ENCODE data around the gene EXOC3L2. TPM values are rescaled to one million over a fixed set of nuclear protein-coding genes. Genes with fewer than 3 reads are reported as not detected.
A peak's percentile ranks its signal among the peaks of the same experiment; 100 is the strongest.

EXOC3L2 gene
- total RNA-seq, 2 donors from 2014 or later = 1.9 to 2.6 TPM

DNA sequence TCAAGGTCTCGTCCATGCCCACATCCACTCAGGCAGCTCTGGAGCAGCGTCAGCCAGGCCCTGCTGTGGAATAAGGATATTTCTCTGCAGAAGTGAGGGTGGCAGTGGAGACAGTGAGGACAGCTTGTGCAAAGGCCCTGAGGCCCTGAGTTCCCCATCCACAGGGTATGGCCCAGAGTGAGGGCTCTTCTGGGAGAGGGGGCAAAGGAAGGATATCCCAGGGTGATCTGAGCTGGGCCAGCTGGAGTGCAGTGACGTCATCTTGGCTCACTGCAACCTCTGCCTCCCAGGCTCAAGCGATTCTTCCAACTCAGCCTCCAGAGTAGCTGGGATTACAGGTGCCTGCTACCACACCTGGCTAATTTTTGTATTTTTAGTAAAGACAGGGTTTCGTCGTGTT lies 17.4 kb upstream of the EXOC3L2 start:
- no peak for ATAC-seq
- intact Hi-C loops (cut with DNase I) = no loop called here
- no peak for DNase-seq

- ATAC-seq (no peak), DNase-seq (no peak)
- intact Hi-C loops (cut with DNase I) = no loop called here
Observed at GRCh38 chr19:45258862-45259261, 13.7 kb upstream of the EXOC3L2 start.

- no peak for DNase-seq
- no peak for ATAC-seq
- intact Hi-C loops (cut with DNase I) = no loop called here
Observed at GRCh38 chr19:45256836-45257235, 11.6 kb upstream of the EXOC3L2 start.

DNA sequence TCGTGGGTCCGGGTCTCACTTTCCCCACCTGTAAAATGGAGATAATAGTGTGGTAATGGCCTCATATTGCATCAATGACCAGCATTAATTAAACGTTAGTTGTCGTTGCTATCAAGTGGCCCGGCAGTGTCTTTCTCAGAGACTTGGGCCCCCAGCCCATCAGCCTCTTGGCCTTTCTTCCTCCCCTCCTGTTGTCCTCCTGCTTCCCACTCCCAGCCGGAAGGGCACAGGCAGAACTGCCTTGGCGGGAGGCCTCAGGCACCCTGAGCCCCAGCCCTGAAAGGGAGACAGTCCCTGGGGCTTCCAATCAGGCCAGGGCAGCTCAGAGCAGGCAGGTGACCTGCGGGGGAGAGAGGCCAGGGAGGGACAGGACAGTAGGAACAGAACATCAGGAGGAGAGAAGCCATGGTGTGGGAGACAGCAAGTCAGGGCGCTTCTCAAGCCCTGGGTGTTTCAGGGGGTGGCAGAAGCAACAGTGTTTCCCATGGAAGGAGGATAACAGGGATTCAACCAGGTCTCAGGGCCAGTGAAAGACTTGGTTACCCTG lies 10.5 kb upstream of the EXOC3L2 start:
- intact Hi-C loops (cut with DNase I) = no loop called here
- no peak for ATAC-seq
- DNase-seq = no peak

DNA sequence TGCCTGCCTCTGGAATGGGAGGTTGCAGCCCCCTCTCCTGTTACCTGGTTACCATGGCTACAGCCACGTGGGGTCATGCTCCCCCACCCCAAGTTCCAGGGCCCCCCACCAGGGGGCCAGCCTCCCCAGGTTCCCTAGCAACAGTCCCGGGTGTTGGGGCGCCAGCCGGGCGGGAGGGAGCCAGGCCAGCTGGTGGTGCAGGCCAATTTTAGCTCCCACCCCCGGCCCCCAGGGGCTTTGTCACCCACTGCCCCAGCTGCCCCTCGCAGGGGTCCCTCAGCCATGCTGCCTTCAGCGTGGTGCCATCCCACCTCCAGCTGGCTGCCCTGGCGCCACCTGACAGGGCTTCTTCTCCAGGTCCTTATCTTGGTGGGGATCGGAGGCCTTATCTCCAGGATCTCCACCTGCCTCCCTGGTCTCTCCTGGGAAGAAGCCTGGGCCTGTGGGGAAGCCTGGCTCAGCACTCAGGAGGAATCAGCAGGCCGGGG lies 8.9 kb upstream of the EXOC3L2 start:
- DNase-seq (no peak), ATAC-seq (no peak)
- intact Hi-C loops (cut with DNase I) = no loop called here

DNA sequence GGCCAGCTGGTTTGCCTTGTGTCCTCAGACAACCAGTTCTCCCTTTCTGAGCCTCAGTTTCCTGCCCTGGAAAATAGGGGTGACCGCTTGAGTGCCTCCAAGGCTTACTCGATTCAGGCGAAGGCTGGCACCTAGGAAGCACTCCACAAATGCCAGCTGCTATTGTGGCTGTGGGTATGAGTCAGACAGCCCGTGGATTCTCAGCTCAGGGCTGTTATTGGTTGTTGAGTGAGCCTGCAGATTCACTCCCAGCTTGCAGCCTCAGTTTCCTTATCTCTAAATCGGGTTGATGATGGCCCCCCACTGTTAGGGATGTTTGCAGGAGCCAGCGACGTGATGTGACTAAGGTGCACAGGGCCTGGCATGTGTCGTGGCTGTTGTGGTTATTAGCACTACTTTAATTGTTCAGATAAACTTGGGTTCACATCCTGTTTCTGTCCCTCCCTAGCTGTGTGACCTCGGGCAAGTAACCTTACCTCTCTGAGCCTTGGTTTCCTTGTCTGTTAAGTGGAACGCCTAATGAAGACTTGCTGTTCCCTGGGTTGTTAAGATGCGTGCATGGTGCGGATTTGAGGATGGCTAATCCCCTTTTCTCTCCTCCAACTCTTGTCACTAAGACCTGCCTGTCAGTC lies 8.3 kb upstream of the EXOC3L2 start:
- no peak for DNase-seq
- intact Hi-C loops (cut with DNase I) = no loop called here
- no peak for ATAC-seq

DNA sequence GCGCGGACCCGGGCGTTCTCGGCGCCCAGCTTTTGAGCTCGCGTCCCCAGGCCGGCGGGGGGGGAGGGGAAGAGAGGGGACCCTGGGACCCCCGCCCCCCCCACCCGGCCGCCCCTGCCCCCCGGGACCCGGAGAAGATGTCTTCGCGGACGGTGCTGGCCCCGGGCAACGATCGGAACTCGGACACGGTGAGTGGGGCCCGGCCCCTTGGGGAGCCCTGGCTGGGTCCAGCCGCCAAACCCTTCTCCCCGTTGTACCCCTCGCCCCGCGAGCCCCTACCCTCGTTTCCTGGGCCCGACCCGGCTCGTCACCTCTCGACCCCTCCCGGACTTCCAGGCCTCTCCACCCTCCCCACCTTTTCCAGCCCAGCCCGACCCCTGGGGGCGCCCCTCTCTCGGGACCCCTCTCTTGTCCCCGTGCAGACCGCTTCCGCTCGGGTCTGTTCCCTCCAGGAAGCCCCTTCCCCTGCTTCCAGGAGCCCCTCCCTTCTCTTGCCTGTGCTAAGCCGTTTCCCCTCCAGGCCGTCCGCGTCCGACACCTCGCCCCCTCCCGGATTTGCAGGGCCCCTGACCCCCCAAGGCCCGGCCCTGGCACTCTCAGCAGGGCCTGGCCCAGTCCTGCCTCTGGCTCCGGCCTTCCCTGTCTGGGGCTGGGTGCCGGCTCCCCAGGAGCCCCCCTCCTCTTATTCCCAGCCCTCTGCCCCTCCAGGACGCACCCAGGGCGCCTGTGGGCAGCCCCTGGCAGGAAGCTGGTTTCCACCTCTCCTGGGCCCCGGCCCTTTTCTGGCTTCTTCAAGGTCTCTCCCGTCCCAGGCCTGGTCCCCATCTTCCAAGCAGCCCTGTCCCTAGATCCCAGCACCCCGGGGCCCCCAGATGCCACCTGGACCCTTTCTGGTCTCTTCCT lies 6.5 kb upstream of the EXOC3L2 start:
- ATAC-seq = peak; percentile 18 to 53
- intact Hi-C loops (cut with DNase I) = no loop called here
- DNase-seq = no peak

GRCh38 chr19:45250832-45251451 lies 5.7 kb upstream of the EXOC3L2 start, which contains the start of gene MARK4:
MARK4 (plus strand) TSS chr19:45251271; CDS start chr19:45251589, 318 bp downstream.
- ATAC-seq = peak; percentile 81 to 88
- DNase-seq = peak; percentile 61
- intact Hi-C loops (cut with DNase I) = no loop called here

- intact Hi-C loops (cut with DNase I) = no loop called here
- ATAC-seq (peak in 1 of 2 donors; percentile 8), DNase-seq (no peak)
Observed at GRCh38 chr19:45250216-45250831, 5.1 kb upstream of the EXOC3L2 start.

DNA sequence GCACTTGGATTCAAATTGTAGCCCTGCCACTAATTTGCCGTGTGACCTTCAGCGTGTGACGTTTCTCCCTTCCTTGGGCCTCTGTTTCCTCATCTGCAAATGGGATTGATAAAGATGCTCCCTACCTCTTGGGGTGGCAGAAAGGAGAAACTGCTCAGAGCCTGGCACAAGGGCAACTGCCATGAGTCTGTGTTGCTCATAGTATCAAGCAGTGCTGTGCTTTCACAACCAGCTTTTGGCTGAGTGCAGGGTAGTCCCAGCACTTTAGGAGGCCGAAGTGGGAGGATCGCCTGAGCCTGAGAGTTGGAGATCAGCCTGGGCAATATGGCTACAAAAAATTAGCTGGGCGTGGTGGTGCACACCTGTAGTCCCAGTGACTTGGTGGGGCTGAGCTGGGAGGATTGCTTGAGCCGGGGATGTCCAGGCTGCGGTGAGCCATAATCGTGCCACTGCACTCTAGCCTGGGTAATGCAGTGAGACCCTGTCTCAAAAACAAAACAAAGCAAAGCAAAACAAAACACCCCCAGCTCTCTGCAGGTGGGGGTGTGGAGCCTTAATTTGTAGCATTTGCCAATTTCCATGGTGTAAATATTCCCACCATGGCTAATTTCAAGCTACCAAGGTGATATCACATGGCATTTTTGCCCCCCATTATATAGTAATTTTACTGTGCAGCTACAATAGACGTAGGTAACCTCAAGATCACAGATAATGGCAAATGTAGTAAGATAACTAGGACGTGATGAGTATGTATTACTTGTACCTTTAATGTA lies 4.2 kb upstream of the EXOC3L2 start:
- intact Hi-C loops (cut with DNase I) = loop anchor here in 1 of 2 donors (10.0 kb wide), 1 partner anchor 85 kb away; no protein-coding TSS in a partner anchor
- DNase-seq = no peak

DNA sequence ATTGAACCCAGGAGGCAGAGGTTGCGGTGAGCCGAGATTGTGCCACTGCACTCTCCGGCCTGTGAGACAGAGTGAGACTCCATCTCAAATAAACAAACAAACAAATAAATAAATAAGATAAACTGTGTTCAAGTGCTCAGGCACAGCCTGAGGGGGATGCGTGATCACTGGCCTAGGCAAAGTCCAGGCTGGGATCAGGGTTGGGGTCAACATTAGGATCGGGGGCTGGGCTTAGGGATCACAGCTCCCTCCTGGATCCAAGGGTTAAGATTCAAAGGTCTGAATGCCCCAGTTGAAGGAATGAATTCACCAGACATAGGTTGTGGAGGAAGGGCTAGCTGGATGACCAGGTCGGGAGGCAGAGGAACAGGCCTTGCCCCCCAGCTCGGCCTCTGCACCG lies 1.9 kb upstream of the EXOC3L2 start:
- ATAC-seq (no peak), DNase-seq (no peak)
- intact Hi-C loops (cut with DNase I) = loop anchor here in 1 of 2 donors (10.0 kb wide), 1 partner anchor 88 kb away; no protein-coding TSS in a partner anchor

More for the DNA sequence above, 4.2 kb upstream of the EXOC3L2 start:
- ATAC-seq = no peak

DNA sequence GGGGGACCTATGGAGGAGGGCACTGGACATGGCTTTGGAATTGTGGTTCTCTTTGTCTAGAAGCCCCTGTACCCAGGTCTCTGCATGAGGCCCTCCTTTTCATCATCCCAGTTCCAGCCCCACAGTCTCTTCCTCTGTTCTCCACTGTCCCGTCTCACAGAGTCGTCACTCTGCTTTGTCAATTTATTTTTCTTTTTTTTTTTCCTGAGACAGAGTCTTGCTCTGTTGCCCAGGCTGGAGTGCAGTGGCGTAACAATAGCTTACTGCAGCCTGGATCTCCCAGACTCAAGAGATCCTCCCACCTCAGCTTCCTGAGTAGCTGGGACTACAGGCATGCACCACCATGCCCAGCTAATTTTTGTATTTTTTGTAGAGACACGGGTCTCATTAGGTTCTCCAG lies 619 bp upstream of the EXOC3L2 start:
- intact Hi-C loops (cut with DNase I) = loop anchor here in 1 of 2 donors (10.0 kb wide), 1 partner anchor 89 kb away; no protein-coding TSS in a partner anchor
- DNase-seq = no peak
- no peak for ATAC-seq

GRCh38 chr19:45244133-45244794 lies 943 bp downstream of the EXOC3L2 start:
- no peak for ATAC-seq
- intact Hi-C loops (cut with DNase I) = loop anchor here in 1 of 2 donors (10.0 kb wide), 1 partner anchor 91 kb away; no protein-coding TSS in a partner anchor
- DNase-seq = no peak

DNA sequence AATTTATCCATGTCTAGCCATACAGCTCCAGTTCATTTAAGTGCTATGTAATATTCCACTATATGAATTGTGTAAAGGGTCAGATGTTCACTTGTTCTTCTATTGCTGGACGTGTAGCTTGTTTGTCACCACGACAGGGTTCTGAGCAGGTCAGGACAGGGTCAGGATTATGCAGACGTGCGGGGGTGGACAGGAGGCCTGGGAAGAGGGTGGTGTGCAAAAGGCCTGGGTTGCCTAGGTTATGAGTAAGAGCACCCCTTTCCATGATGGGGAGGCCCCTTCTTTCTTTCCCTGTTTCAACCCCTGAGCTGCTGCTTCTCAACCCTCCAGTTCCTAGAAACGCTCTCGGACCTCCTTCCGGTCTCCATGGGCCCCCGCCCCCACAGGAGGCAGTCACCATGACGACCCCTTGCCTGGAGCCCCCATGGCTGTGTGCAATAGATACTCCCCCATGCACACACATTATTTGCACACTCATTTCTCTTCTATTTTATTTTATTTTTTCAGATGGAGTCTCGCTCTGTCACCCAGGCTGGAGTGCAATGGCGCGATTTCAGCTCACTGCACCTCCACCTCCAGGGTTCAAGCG lies 2.0 kb downstream of the EXOC3L2 start:
- no peak for ATAC-seq
- intact Hi-C loops (cut with DNase I) = loop anchor here in 1 of 2 donors (10.0 kb wide), 1 partner anchor 92 kb away; no protein-coding TSS in a partner anchor
- no peak for DNase-seq

DNA sequence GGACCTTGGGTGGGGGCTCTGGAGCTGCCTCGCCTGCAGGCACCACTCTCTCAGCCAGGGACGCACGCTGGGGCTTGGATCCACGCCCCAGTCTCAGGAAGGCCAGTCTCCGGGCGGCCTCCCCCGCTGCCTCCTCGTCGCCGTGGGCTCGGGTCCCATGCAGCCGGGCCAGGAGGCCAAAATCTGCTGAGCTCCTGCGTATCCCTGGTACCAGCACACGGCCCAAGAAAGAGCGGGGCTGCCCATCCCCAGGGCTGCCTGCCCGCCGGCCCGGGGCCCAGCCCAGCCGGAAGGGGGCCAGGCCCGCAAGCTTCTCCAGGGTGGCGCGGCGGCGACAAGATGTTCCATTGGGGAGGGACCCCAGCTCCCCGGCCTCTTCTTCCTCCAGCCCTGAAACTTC lies 6.7 kb downstream of the EXOC3L2 start:
- ATAC-seq (no peak), DNase-seq (no peak)
- intact Hi-C loops (cut with DNase I) = no loop called here

- DNase-seq (peak; percentile 53), ATAC-seq (peak in 1 of 2 donors; percentile 43)
- intact Hi-C loops (cut with DNase I) = no loop called here
Observed at GRCh38 chr19:45235485-45235884, 9.7 kb downstream of the EXOC3L2 start.

Data from left cardiac atrium (tissue), 4 donors.